GM21786 (cell line): Measurements from ENCODE around the gene PCYT1A.
"Not testable (repeated sequence)": the region's sequence is repeated elsewhere in the genome, so short reads cannot be mapped to it uniquely, and the experiment has no call there.

Experiments used
- ATAC-seq: cut with Tn5 transposase; IDR thresholded peaks from one replicate; pipeline ENCODE4 v1.9.1; 2021; ENCODE audit not compliant: unreplicated experiment

The PCYT1A gene

DNA sequence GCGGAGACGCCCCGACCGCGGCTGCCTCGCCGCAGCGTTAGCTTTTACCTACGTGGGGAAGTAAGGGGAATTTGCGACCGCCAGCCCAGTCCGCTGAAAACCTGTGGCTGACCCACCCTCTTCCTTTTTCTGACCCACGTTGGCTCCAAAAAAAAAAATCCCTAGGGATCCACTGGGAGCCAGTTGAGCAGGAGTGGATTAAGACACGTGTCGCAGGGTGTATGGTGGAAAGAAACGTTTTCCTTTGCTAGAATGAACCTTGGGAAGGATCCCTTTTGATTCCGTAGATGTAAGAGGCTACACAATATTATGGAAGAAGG, 575 bp upstream of the PCYT1A start:
- no peak for ATAC-seq

- ATAC-seq, result peak; percentile 22
These were observed 461 bp downstream of the PCYT1A start for GRCh38 chr3:196287090-196287439.

DNA sequence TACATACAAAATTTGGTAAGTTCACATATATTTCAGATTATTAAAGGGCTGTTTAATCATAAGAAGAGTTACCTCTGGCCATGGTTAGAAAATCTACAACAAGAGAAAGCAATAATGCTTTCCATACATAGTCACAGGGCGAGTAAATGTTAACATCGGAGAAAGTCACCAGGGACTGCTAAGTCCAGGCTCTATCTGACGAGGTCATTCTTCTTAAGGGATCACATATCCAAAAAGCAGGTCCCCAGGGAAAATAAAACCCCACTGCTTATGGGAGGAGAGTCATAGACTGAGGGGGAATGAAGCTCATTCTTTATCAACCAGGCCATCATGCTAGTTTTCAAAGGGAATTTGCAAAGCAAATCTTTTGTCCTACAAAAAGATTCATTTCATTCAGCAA, 3.1 kb downstream of the PCYT1A start:
- no peak for ATAC-seq

DNA sequence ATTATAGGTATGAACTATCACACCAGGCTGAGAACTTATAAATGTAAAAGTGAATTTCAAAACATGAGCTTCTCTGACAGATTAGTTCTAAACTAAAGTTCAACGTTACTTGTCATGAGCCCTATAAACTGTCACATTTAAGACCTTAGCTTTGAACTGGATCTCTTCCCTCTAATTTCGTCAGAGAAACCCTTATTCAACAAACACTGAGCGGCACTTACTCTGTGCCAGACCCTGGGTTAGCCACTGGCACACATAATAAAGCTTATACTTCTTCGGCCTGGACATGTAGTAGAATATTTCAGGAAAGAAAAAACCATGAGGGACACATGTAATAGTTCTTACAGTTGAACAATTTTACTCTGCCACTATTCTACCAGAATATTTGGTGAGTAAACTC, 5.6 kb downstream of the PCYT1A start:
- no peak for ATAC-seq

GRCh38 chr3:196280689-196281440, 6.7 kb downstream of the PCYT1A start:
- ATAC-seq, result no peak

GRCh38 chr3:196275126-196275525, 12.4 kb downstream of the PCYT1A start:
- no peak for ATAC-seq

- peak; percentile 85 for ATAC-seq
These were observed 12.9 kb downstream of the PCYT1A start for GRCh38 chr3:196274585-196274984.

GRCh38 chr3:196273655-196274054, 13.9 kb downstream of the PCYT1A start:
- no peak for ATAC-seq

- ATAC-seq, result no peak
These were observed 14.7 kb downstream of the PCYT1A start for GRCh38 chr3:196272826-196273225.

GRCh38 chr3:196270499-196270898, 17.0 kb downstream of the PCYT1A start:
- ATAC-seq, result no peak

DNA sequence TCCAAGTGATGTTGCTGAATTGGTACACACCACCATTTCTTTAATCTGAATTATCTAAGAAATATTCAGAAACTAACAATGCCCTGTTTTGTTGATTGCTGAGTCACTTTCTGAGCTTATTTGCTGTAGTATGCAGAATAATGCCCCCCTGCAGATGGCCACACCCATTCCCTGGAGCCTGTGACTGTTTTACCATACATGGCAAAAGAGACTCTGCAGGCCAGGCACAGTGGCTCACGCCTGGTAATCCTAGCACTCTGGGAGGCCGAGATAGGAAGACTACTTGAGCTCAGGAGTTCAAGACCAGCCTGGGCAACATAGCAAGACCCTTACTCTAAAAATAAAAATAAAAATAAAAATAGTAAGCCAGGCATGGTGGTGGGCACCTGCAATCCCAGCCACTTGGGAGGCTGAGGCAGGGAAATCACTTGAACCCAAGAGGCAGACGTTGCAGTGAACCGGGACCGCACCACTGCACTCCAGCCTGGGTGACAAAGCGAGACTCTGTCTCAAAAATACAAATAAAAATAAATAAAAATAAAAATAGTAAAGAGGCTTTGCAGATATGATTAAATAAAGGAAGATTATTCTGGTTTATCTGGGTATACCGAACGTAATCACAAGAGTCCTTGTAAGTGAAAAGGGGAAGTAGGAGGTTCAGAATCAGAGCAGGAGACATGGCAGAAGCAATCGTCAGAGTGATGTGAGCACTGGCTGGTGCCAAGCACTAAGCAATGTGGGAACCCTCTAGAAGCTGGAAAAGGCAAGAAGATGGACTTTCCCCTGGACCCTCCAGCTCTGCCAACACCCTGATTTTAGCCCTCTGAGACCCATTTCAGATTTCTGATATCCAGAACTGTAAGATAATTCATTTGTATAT, 19.0 kb downstream of the PCYT1A start:
- no peak for ATAC-seq

GRCh38 chr3:196263819-196264218, 23.7 kb downstream of the PCYT1A start:
- ATAC-seq, result no peak

- no peak for ATAC-seq
These were observed 26.7 kb downstream of the PCYT1A start for GRCh38 chr3:196260784-196261183.

DNA sequence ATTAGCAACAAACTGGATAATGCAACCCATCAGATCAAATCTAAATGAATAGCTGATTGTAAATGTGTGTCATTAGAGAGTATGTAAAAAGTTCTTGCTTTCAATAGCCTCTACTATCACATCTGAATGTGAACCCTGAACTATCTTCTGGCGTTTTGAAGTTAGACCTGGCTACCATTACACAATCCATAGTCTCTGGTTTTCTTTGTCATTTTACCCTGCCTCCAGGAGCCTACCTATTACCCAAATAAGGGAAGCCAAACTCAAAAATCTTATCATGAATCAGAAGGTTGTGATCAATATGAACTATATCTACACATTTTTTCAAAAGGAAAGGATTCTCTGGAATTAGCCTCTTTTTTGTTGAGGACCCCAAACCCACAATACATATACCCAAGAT, 31.8 kb downstream of the PCYT1A start:
- no peak for ATAC-seq

DNA sequence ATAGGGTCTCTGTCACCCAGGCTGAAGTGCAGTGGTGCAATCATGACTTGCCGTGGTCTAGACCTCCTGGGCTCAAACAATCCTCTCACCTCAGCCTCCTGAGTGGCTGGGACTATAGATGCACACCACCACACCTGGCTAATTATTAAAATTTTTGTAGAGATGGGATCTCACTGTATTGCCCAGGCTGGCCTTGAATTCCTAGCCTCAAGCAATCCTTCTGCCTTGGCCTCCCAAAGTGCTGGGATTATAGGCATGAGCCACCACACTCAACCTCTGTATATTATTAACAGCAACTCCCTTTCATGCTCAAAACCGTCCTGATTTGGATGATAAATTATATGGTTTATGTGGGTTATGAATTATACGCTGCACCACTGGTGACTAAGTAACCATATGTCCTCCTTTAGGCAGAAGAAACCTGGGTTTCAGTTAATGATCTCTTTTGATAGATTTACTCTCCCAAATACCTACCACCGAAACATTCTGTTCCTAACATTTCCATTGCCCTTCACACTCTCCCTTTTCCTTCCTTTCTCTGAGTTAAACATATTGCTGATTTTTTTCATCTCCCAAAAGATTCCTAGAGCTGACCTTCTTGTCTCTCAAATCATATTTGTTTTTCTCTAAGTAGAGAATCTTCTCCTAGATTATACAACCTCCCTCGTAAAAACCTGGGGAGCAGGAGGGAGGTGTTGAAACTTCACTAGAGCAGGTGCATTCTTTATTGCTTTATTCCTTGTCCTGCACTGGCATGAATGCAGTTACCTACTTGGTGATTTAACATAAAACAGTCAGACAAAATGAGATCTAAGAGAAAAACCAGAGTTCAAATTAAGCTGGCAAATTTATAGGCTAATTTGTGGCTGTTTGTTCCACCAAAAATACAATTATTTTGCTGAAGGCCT, 32.9 kb downstream of the PCYT1A start:
- no peak for ATAC-seq

DNA sequence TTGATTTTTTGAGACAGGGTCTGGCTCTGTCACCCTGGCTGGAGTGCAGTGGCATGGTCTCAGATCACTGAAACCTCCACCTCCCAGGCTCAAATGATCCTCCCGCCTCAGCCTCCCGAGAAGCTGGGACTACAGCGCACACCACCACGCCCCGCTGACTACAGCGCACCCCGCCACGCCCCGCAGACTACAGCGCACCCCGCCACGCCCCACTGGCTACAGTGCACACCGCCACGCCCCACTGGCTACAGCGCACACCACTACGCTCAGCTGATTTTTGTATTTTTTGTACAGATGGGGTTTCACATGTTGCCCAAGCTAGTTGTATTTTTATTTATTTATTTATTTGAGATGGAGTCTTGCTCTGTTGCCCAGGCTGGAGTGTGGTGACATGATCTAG, 35.6 kb downstream of the PCYT1A start:
- no peak for ATAC-seq

GRCh38 chr3:196246612-196247308, 40.8 kb downstream of the PCYT1A start:
- no peak for ATAC-seq

DNA sequence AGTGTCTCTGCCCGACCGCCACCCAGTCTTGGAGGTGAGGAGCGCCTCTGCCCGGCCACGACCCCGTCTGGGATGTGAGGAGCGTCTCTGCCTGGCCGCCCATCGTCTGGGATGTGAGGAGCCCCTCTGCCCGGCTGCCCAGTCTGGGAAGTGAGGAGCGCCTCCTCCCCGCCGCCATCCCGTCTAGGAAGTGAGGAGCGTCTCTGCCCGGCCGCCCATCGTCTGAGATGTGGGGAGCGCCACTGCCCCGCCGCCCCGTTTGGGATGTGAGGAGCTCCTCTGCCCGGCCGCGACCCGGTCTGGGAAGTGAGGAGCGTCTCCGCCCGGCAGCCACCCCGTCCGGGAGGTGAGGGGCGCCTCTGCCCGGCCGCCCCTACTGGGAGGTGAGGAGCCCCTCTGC, 43.4 kb downstream of the PCYT1A start:
- not testable (repeated sequence) for ATAC-seq

DNA sequence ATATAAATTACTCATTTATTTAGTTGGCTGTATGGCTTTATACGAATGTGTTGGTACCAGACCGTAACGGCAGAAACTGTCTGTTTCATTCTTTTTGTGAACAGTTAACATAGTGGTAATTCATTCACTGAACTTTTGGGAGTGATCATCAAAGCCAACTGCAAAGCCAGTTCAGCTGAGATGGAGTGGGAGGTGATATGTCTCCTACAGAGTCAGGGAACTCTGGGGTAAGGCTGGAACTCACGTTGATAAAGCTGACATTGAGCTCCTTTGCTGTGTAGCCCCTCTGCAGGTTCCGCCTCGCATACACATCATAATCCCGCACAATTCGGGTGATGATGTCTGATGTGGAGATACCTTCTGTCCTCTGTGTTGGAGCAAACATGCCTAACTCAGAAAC, 45.8 kb downstream of the PCYT1A start:
- no peak for ATAC-seq

GRCh38 chr3:196240424-196240823, 47.1 kb downstream of the PCYT1A start:
- no peak for ATAC-seq
